OCI-LY1 (cell line): ENCODE measurements around the gene EDN2.

ENCODE experiments used
- EZH2 ChIP-seq: fragments of 200-600 bp; sonication (generic), shearing (Covaris generic); IDR thresholded peaks from 2 replicates; pipeline ENCODE4 v1.8.0; 2017; ENCODE audit warnings: borderline replicate concordance, mixed run types, mild to moderate bottlenecking, antibody characterized with exemption, low read length, moderate library complexity, mixed read lengths
- TF ChIP-seq, protein P1 (sequence below): fragments of 200-600 bp; sonication (generic), shearing (Covaris generic); IDR thresholded peaks from 2 replicates; pipeline ENCODE4 v1.5.1; 2017; ENCODE audit warnings: mild to moderate bottlenecking, antibody characterized with exemption, low read length, moderate library complexity, mixed read lengths

DNA sequence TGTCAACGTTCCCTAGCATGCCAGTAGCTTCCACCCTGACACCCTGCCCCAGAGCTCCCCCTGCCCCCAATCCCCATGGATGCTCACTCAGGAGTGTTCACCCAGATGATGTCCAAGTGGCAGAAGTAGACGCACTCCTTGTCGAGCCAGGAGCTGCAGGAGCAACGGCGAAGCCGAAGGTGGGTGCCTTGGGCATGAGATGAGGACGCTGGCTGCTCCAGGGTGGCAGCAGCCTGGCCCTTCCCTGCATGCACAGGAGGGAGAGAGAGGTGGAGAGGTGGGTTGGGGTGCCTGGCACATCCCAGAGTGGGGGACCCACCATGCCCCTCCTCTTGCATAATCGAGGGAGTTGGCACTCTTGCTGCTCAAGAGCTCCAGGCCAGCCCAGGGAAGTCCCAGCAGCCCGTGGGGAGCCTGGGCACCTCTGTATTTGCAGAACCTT, 502 bp downstream of the EDN2 start:
- TF ChIP-seq, protein P1, sequence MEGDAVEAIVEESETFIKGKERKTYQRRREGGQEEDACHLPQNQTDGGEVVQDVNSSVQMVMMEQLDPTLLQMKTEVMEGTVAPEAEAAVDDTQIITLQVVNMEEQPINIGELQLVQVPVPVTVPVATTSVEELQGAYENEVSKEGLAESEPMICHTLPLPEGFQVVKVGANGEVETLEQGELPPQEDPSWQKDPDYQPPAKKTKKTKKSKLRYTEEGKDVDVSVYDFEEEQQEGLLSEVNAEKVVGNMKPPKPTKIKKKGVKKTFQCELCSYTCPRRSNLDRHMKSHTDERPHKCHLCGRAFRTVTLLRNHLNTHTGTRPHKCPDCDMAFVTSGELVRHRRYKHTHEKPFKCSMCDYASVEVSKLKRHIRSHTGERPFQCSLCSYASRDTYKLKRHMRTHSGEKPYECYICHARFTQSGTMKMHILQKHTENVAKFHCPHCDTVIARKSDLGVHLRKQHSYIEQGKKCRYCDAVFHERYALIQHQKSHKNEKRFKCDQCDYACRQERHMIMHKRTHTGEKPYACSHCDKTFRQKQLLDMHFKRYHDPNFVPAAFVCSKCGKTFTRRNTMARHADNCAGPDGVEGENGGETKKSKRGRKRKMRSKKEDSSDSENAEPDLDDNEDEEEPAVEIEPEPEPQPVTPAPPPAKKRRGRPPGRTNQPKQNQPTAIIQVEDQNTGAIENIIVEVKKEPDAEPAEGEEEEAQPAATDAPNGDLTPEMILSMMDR = no peak
- no peak for TF ChIP-seq EZH2
